SK-N-MC (cell line): ENCODE results near the gene ABCD2.

Experiments
- DNase-seq: peaks from one replicate; pipeline ENCODE4 v3.0.0-alpha.2; 2011; ENCODE audit warnings: low read depth, low spot score
- H3K27ac ChIP-seq: fragments of 200-600 bp; sonication (generic); 2 replicates; pipeline ENCODE4 v1.5.1; 2016; ENCODE audit warnings: mixed run types
- H3K36me3 ChIP-seq: fragments of 200-600 bp; sonication (generic); 2 replicates; pipeline ENCODE4 v1.6.1; 2017; ENCODE audit warnings: antibody characterized with exemption, low read length, mixed read lengths; ENCODE audit not compliant: insufficient read depth
- H3K4me3 ChIP-seq: fragments of 200-600 bp; sonication (generic); 2 replicates; pipeline ENCODE4 v1.5.1; 2016
- H3K9ac ChIP-seq: fragments of 200-600 bp; sonication (generic); 2 replicates; pipeline ENCODE4 v1.8.0; 2017; ENCODE audit warnings: mixed run types, mixed read lengths; ENCODE audit not compliant: insufficient read length
- H3K9me3 ChIP-seq: fragments of 200-600 bp; sonication (generic); 2 replicates; pipeline ENCODE4 v1.6.1; 2017; ENCODE audit warnings: low read depth, mild to moderate bottlenecking, antibody characterized with exemption, low read length, moderate library complexity, mixed read lengths
- EZH2 ChIP-seq: fragments of 200-600 bp; sonication (generic); IDR thresholded peaks from one replicate; pipeline ENCODE4 v1.6.1; 2017; ENCODE audit warnings: antibody characterized with exemption
- FOXP2 ChIP-seq: optimal IDR thresholded peaks from 2 replicates; pipeline ENCODE3; 2011; ENCODE audit warnings: mild to moderate bottlenecking, moderate library complexity; ENCODE audit not compliant: insufficient read depth; ENCODE audit errors: extremely low read length, control extremely low read depth
- POLR2AphosphoS5 ChIP-seq: IDR thresholded peaks from 2 replicates; pipeline ENCODE4 v1.6.1; 2012; ENCODE audit warnings: mild to moderate bottlenecking, low read depth, low read length, borderline replicate concordance

Gene ABCD2

DNA sequence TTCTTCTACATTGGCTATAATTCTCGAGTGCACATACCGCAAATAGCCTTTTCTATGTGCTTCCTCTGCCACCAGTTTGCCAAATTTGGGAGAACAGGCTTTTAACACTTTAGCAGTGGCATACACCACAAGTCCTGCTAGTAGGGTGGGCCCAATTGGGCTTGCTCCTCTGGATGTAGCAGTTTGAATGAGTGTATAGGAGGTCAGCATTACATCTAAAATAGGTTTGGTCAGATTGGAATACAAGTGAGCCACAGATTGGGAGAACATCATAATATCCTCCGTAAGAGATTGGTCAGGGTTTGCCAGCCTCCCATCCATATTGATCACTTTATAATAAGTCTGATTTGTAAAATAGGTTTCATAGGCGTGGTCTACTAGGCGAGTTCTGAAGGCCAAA, 902 bp downstream of the ABCD2 start:
- no peaks in the 10 kb centered on the region for H3K9me3 ChIP-seq
- no peak overlapping the region for H3K4me3 ChIP-seq
- no peaks in the 10 kb centered on the region for H3K36me3 ChIP-seq
- no peak for TF ChIP-seq EZH2
- no peak for DNase-seq
- no peak overlapping the region for H3K9ac ChIP-seq
- no peak overlapping the region for H3K27ac ChIP-seq

DNA sequence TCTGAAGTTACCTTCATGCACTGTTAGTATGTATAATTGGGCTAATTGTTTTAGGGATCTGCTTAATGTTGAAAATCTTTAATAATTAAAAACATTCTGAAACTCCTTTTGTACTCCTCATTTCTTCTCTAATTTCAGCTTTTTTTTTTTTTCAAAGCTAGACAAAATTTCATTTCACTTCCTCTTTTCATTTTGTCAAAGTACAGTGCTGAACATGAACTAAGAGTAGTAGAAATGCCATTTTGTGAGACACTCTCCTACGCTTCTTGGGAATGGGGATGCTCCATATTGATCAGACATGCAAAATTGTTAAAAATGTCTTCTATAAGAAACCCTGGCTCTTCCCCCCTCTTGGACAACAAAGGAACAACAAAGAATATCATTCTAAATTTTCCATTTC, 1.7 kb downstream of the ABCD2 start:
- no peak overlapping the region for H3K4me3 ChIP-seq
- TF ChIP-seq POLR2AphosphoS5 (no peak), FOXP2 (no peak), EZH2 (no peak)
- no peaks in the 10 kb centered on the region for H3K36me3 ChIP-seq
- no peak overlapping the region for H3K27ac ChIP-seq
- DNase-seq = no peak
- no peaks in the 10 kb centered on the region for H3K9me3 ChIP-seq
- H3K9ac ChIP-seq = no peak overlapping the region

DNA sequence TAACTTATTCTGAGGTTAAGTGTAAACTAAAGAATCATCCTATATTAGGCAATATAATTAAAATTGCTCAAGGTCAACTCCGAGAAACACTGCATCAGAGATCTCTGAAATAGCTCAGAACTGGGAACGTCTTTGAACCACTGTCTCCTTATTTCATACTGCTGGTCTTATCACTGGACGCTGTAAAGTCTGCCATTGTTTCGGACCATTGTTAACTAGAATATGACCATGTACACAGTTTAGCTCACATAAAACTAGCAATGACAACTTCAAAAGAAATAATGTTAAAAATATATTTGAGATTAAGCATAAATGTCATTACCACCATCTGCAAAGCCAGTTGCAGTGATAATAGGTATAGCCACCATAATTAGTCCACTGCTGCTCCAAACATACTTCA, 2.9 kb downstream of the ABCD2 start:
- TF ChIP-seq EZH2 = no peak
- TF ChIP-seq FOXP2 = no peak
- TF ChIP-seq POLR2AphosphoS5 = no peak
- Histone ChIP-seq H3K27ac (no peak overlapping the region), H3K36me3 (no peaks in the 10 kb centered on the region), H3K4me3 (no peak overlapping the region), H3K9ac (no peak overlapping the region), H3K9me3 (no peaks in the 10 kb centered on the region)
- no peak for DNase-seq

DNA sequence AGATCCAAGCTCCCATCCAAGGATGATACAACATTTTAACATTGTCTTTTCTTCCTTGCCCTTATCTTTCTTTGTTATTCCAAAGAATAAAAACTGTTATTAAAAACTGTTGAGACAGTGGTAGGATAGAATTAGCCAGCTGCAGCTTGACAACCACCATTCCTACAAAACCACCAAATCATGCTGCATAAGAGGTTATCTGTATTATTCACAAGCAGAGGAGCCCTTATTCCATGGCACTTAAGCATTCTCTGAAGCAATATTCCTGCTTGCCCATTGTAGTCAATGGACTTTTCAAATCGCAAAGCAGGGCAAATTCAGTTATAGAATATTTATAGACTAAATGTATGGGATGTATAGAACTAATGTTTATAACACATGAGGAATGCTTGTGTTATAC, 3.4 kb downstream of the ABCD2 start:
- no peak for DNase-seq
- Histone ChIP-seq H3K9me3 (no peaks in the 10 kb centered on the region), H3K36me3 (no peaks in the 10 kb centered on the region), H3K4me3 (no peak overlapping the region), H3K27ac (no peak overlapping the region), H3K9ac (no peak overlapping the region)
- TF ChIP-seq EZH2 (no peak), POLR2AphosphoS5 (no peak), FOXP2 (no peak)

DNA sequence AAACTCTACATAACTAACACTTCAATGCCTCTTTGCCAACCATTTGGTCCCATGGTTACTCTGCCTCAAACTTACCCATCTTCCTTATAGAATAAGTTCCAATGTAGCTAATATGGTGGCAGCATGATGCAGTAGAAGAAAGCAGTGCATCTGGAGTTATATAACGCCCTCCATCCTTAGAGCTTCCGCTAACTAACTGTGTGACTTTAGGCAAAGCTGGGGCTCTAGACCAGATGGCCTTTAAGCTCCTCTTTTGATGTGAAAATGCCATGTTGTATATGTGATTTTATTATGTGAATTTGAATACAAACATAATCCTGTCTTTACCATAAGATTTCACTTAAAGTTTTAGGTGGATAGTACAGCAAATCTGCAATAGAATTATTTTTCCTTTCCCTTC, 6.1 kb downstream of the ABCD2 start:
- Histone ChIP-seq H3K27ac (no peak overlapping the region), H3K9me3 (no peaks in the 10 kb centered on the region), H3K4me3 (no peak overlapping the region), H3K9ac (no peak overlapping the region), H3K36me3 (no peaks in the 10 kb centered on the region)
- TF ChIP-seq POLR2AphosphoS5 (no peak), FOXP2 (no peak), EZH2 (no peak)
- no peak for DNase-seq

DNA sequence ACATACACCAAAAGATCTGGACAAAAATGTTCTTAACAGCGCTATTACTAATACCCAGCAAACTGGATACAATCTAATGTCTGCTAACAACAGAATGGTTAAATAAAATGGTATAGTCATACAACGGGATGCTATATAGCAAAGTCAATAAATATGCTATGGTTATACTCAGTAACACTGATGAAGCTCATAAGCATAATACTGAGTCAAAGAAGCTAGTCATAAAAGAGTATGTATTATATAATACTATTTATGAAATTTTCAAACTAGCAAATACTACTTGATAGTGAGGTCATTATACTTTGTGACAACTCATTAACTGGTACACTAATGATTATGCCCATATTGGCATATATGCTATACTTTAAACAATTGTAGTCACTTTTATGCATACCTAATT, 7.4 kb downstream of the ABCD2 start:
- H3K9me3 ChIP-seq = no peaks in the 10 kb centered on the region
- H3K4me3 ChIP-seq = no peak overlapping the region
- H3K27ac ChIP-seq = no peak overlapping the region
- DNase-seq = no peak
- TF ChIP-seq EZH2 (no peak), POLR2AphosphoS5 (no peak), FOXP2 (no peak)
- H3K9ac ChIP-seq = no peak overlapping the region
- no peaks in the 10 kb centered on the region for H3K36me3 ChIP-seq

DNA sequence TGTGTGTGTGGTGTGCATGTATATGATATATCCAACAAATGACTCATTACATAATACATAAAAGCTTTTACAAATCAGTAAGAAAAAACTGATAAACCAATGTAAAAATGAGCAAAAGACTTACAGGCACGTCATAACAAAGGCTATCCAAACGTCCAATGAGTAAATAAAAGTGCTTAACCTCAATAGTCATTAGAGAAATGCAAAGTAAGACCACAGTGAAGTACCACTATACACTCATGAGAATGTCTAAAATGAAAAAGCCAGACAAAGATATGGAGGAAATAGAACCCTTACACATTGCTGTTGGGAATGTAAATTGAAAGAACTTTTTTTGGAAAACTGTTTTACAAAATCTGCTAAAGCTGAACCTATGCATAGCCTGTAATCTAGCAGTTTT, 7.8 kb downstream of the ABCD2 start:
- H3K4me3 ChIP-seq = no peak overlapping the region
- H3K9me3 ChIP-seq = no peaks in the 10 kb centered on the region
- H3K36me3 ChIP-seq = no peaks in the 10 kb centered on the region
- H3K9ac ChIP-seq = no peak overlapping the region
- H3K27ac ChIP-seq = no peak overlapping the region
- no peak for TF ChIP-seq FOXP2
- TF ChIP-seq POLR2AphosphoS5 = no peak
- no peak for TF ChIP-seq EZH2
- DNase-seq = no peak

DNA sequence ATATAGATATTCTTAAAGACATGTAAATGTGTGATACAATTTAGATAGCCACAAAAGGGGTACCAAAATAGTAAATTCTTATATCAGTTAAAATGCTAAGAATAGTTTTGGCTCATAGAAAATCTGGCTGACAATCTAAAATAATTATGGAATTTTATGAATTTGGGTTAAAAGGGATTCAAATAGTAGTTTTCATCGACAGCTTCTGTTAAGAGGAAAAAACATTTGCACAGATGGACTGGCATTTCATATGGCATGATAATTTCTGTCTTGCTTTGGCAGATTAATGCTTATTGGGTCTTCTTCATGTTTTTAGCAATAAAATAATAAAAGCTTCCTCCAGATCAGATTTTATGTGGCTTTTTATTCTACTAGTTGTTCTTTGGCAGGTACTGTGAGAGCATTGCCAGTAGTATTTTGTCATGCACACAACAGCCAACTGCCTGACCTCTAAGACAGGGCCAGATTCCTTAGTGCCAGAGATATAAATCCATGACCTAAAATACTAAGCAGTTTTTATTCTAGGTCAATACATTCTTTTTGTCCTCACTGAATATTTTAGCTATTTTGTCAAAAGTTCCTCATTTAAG, 9.1 kb downstream of the ABCD2 start:
- no peak overlapping the region for H3K27ac ChIP-seq
- no peak overlapping the region for H3K9ac ChIP-seq
- no peaks in the 10 kb centered on the region for H3K9me3 ChIP-seq
- no peak for DNase-seq
- no peak overlapping the region for H3K4me3 ChIP-seq
- no peak for TF ChIP-seq EZH2
- TF ChIP-seq FOXP2 = no peak
- no peak for TF ChIP-seq POLR2AphosphoS5
- H3K36me3 ChIP-seq = no peaks in the 10 kb centered on the region

DNA sequence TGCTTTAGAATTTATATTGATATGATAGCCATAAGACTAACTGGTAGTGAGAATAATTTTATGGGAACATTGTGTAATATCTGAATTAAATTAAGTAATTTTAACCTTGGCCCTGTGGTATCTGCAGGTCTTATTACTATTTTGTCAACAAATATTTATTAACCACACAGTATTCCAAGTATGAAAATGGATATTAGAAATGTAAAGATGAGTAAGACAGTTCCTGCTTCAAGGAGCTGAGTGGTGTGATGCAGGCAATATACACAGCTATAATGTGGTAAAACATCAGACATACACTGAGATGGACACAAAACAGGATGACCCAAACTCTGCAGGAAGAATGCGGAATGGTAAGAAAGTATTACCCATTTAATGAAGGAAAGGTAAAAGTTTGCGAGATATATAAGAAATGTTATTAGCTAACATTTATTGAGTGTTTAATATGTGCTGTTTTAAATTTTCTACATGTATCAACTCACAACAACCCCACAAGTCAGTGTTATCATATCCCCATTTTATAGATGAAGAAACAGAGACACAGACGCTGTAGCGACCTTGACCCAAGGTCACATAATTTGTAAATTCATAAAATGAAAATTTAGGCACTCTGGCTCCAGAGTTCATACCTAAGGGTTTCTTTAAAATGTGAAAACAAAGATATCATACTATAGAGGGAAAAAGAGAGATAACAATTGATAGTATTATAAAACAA, 12.7 kb downstream of the ABCD2 start:
- TF ChIP-seq POLR2AphosphoS5 = no peak
- no peak for TF ChIP-seq FOXP2
- TF ChIP-seq EZH2 = no peak
- DNase-seq = no peak

DNA sequence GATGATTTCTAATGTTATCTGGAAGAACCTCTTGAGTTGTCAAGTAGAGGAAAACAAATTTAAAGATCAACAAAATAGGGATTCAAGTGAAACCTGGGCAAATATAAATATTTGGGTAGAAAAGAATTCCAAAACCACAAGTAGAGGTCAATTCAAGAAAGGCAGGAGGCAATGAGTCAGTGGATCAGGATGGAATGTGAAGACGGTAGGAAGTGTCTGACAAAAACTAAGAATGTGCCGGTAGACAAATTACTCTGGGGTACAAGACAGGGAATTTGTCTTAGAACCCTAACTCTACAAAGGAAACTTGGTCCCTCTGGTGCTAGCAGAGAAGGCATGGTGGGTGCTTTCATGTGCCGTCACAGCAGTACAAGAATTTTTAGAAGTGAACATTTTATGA, 13.6 kb downstream of the ABCD2 start:
- no peaks in the 10 kb centered on the region for H3K9me3 ChIP-seq
- no peak for TF ChIP-seq POLR2AphosphoS5
- no peak for TF ChIP-seq FOXP2
- no peak for TF ChIP-seq EZH2
- no peak overlapping the region for H3K27ac ChIP-seq
- H3K9ac ChIP-seq = no peak overlapping the region
- DNase-seq = no peak
- H3K4me3 ChIP-seq = no peak overlapping the region
- H3K36me3 ChIP-seq = no peaks in the 10 kb centered on the region

More for the DNA sequence above, 12.7 kb downstream of the ABCD2 start:
- no peak overlapping the region for H3K4me3 ChIP-seq
- no peaks in the 10 kb centered on the region for H3K36me3 ChIP-seq
- H3K9me3 ChIP-seq = no peaks in the 10 kb centered on the region
- H3K27ac ChIP-seq = no peak overlapping the region
- no peak overlapping the region for H3K9ac ChIP-seq
